Esophagus squamous epithelium (tissue), 4 donors: ENCODE data around the gene CCDC27.

Experiments
- POLR2A ChIP-seq, 4 donors: fragments of 450-650 bp; IDR thresholded peaks; one replicate each; pipeline ENCODE4 v1.6.1; 2017; ENCODE audit warnings: antibody characterized with exemption in 4 of 4, mild to moderate bottlenecking in 4 of 4, moderate library complexity in 3 of 4
- TF ChIP-seq, protein P1 (sequence below), 6 experiments: fragments of 450-650 bp in 4 of 6; fragments of 200-600 bp in 2 of 6; sonication (generic) in 2 of 6; IDR thresholded peaks; one replicate each; pipeline ENCODE4 v1.5.1; 2016 to 2019; ENCODE audit warnings: antibody characterized with exemption in 6 of 6, mild to moderate bottlenecking in 4 of 6, moderate library complexity in 4 of 6

- TF ChIP-seq POLR2A (IDR thresholded peaks at IDR 0.05), result no peak
- TF ChIP-seq, protein P1, sequence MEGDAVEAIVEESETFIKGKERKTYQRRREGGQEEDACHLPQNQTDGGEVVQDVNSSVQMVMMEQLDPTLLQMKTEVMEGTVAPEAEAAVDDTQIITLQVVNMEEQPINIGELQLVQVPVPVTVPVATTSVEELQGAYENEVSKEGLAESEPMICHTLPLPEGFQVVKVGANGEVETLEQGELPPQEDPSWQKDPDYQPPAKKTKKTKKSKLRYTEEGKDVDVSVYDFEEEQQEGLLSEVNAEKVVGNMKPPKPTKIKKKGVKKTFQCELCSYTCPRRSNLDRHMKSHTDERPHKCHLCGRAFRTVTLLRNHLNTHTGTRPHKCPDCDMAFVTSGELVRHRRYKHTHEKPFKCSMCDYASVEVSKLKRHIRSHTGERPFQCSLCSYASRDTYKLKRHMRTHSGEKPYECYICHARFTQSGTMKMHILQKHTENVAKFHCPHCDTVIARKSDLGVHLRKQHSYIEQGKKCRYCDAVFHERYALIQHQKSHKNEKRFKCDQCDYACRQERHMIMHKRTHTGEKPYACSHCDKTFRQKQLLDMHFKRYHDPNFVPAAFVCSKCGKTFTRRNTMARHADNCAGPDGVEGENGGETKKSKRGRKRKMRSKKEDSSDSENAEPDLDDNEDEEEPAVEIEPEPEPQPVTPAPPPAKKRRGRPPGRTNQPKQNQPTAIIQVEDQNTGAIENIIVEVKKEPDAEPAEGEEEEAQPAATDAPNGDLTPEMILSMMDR (IDR thresholded peaks at IDR 0.05), result no peak
These were observed 34.5 kb downstream of the CCDC27 start for GRCh38 chr1:3786468-3787348.
